ENCODE results near the gene TAF15. TPM values are rescaled to one million over a fixed set of nuclear protein-coding genes. Genes with fewer than 3 reads are reported as not detected.

TAF15 gene
- 100 to 1,000 TPM; 316 to 330 TPM for total RNA-seq

GRCh38 chr17:35808962-35809854 is at the start of gene TAF15:
TSS of gene TAF15 (plus strand) at chr17:35809484. CDS start at chr17:35809570, 86 bp downstream.
- peak within 1 kb of the TSS; percentile 97 for H3K27ac Mint-ChIP-seq
- peaks cover 57% of the 10 kb centered on the region for H3K4me1 Mint-ChIP-seq
- CTCF ChIA-PET = interaction anchor here (0.6 to 6.4 kb wide), 28 partner anchors 8 to 1206 kb away, joined by 3 to 123 read pairs (median 4); partner anchors contain the start of genes C17orf50, MMP28 and MRM1
- intact Hi-C loops (cut with DNase I, micrococcal nuclease) = loop anchor here (1.0 to 10.0 kb wide), 17 partner anchors 45 to 847 kb away; partner anchors contain the start of genes SLFN5 (in 2 of the 2), AP2B1 (in 1 of the 2), CCT6B (in 1 of the 2) and GGNBP2 (in 1 of the 2)
- peaks cover 34% of the 10 kb centered on the region for H3K36me3 Mint-ChIP-seq (ENCODE audit: low read depth)
- peak within 1 kb of the TSS; percentile 78 for H3K4me3 Mint-ChIP-seq
- no peaks in the 10 kb centered on the region for H3K9me3 Mint-ChIP-seq (ENCODE audit: low read depth)
- peak; percentile 88 for ATAC-seq
- peak; percentile 98 for DNase-seq
- POLR2A ChIA-PET = interaction anchor here (0.7 to 3.6 kb wide), 6 partner anchors 13 to 830 kb away, joined by 3 to 37 read pairs (median 3); partner anchors contain the start of gene MMP28
- H3K27me3 Mint-ChIP-seq = no peaks in the 10 kb centered on the region

GRCh38 chr17:35760587-35760986 is 48.7 kb upstream of the TAF15 start, which contains the start of gene C17orf50:
TSS of gene C17orf50 (plus strand) at chr17:35760887. CDS start at chr17:35760942, 55 bp downstream.
- POLR2A ChIA-PET = interaction anchor here (0.7 kb wide), 1 partner anchor 119 kb away, joined by 3 read pairs; no protein-coding TSS in a partner anchor

GRCh38 chr17:35761601-35762000 is 47.7 kb upstream of the TAF15 start:
- DNase-seq (no peak), ATAC-seq (no peak)
- peaks cover 9% of the 10 kb centered on the region for H3K4me1 Mint-ChIP-seq
- H3K9me3 Mint-ChIP-seq (ENCODE audit: low read depth) = no peaks in the 10 kb centered on the region
- no peak overlapping the region for H3K27ac Mint-ChIP-seq
- H3K36me3 Mint-ChIP-seq (ENCODE audit: low read depth) = no peaks in the 10 kb centered on the region
- intact Hi-C loops (cut with DNase I, micrococcal nuclease) = no loop called here
- POLR2A ChIA-PET = no interaction called here
- CTCF ChIA-PET = interaction anchor here (0.6 to 5.8 kb wide), 4 partner anchors 22 to 148 kb away, joined by 3 to 123 read pairs (median 5); partner anchors contain the start of gene TAF15
- no peaks in the 10 kb centered on the region for H3K27me3 Mint-ChIP-seq
- H3K4me3 Mint-ChIP-seq = no peak overlapping the region

More at GRCh38 chr17:35760587-35760986, 48.7 kb upstream of the TAF15 start, which contains the start of gene C17orf50:
- intact Hi-C loops (cut with DNase I, micrococcal nuclease) = no loop called here
- no peaks in the 10 kb centered on the region for H3K9me3 Mint-ChIP-seq (ENCODE audit: low read depth)
- no peaks in the 10 kb centered on the region for H3K27me3 Mint-ChIP-seq
- no peak for ATAC-seq
- CTCF ChIA-PET = interaction anchor here (0.6 to 5.8 kb wide), 5 partner anchors 13 to 162 kb away, joined by 3 to 123 read pairs (median 3); partner anchors contain the start of gene TAF15
- H3K36me3 Mint-ChIP-seq (ENCODE audit: low read depth) = no peaks in the 10 kb centered on the region
- peaks cover 9% of the 10 kb centered on the region for H3K4me1 Mint-ChIP-seq
- no peak within 1 kb of the TSS for H3K4me3 Mint-ChIP-seq
- DNase-seq = no peak
- H3K27ac Mint-ChIP-seq = no peak within 1 kb of the TSS

GRCh38 chr17:35763767-35764122 is 45.5 kb upstream of the TAF15 start:
- CTCF ChIA-PET = interaction anchor here (0.5 to 5.8 kb wide), 50 partner anchors 10 to 741 kb away, joined by 3 to 123 read pairs (median 4); partner anchors contain the start of genes MMP28, PEX12, RASL10B and SLFN11
- Mint-ChIP-seq H3K4me1 (peaks cover 9% of the 10 kb centered on the region), H3K27me3 (no peaks in the 10 kb centered on the region), H3K4me3 (peak overlapping the region; percentile 47), H3K36me3 (ENCODE audit: low read depth) (no peaks in the 10 kb centered on the region), H3K9me3 (ENCODE audit: low read depth) (no peaks in the 10 kb centered on the region), H3K27ac (no peak overlapping the region)
- no peak for ATAC-seq
- POLR2A ChIA-PET = interaction anchor here (0.8 to 3.1 kb wide), 4 partner anchors 31 to 84 kb away, joined by 3 to 37 read pairs (median 4); partner anchors contain the start of genes MMP28 and TAF15
- intact Hi-C loops (cut with DNase I, micrococcal nuclease) = loop anchor here (1.0 kb wide), 3 partner anchors 41 to 167 kb away; partner anchors contain the start of genes TAF15 (in 2 of the 2) and RDM1 (in 1 of the 2)
- no peak for DNase-seq

GRCh38 chr17:35764123-35764991 is 44.9 kb upstream of the TAF15 start:
- peak; percentile 93 for DNase-seq
- Mint-ChIP-seq H3K27ac (peak overlapping the region; percentile 70), H3K9me3 (ENCODE audit: low read depth) (no peaks in the 10 kb centered on the region), H3K4me3 (peak overlapping the region; percentile 80), H3K36me3 (ENCODE audit: low read depth) (no peaks in the 10 kb centered on the region), H3K27me3 (no peaks in the 10 kb centered on the region), H3K4me1 (peaks cover 9% of the 10 kb centered on the region)
- intact Hi-C loops (cut with DNase I, micrococcal nuclease) = loop anchor here (1.0 kb wide), 3 partner anchors 40 to 166 kb away; partner anchors contain the start of genes TAF15 (in 2 of the 2) and RDM1 (in 1 of the 2)
- ChIA-PET POLR2A (interaction anchor here (0.8 to 3.1 kb wide), 3 partner anchors 31 to 83 kb away, joined by 3 to 37 read pairs (median 3); partner anchors contain the start of genes MMP28 and TAF15), CTCF (interaction anchor here (0.6 to 5.8 kb wide), 53 partner anchors 9 to 741 kb away, joined by 3 to 123 read pairs (median 4); partner anchors contain the start of genes MMP28, PEX12, RASL10B and SLFN11)
- peak; percentile 95 for ATAC-seq

GRCh38 chr17:35765086-35765710 is 44.1 kb upstream of the TAF15 start:
- Mint-ChIP-seq H3K9me3 (ENCODE audit: low read depth) (no peaks in the 10 kb centered on the region), H3K27me3 (no peaks in the 10 kb centered on the region), H3K36me3 (ENCODE audit: low read depth) (no peaks in the 10 kb centered on the region), H3K4me3 (peak overlapping the region; percentile 80), H3K27ac (no peak overlapping the region), H3K4me1 (peaks cover 9% of the 10 kb centered on the region)
- ChIA-PET POLR2A (interaction anchor here (3.1 kb wide), 1 partner anchor 44 kb away, joined by 37 read pairs; the partner anchor contains the start of gene TAF15), CTCF (interaction anchor here (1.0 to 5.8 kb wide), 10 partner anchors 17 to 100 kb away, joined by 3 to 123 read pairs (median 6); partner anchors contain the start of genes MMP28, RASL10B and TAF15)
- DNase-seq (no peak), ATAC-seq (no peak)
- intact Hi-C loops (cut with DNase I, micrococcal nuclease) = no loop called here

- Mint-ChIP-seq H3K27me3 (no peaks in the 10 kb centered on the region), H3K27ac (no peak overlapping the region), H3K9me3 (ENCODE audit: low read depth) (no peaks in the 10 kb centered on the region), H3K4me3 (no peak overlapping the region), H3K36me3 (ENCODE audit: low read depth) (no peaks in the 10 kb centered on the region), H3K4me1 (peaks cover 9% of the 10 kb centered on the region)
- no peak for ATAC-seq
- no peak for DNase-seq
- POLR2A ChIA-PET = interaction anchor here (3.1 kb wide), 1 partner anchor 44 kb away, joined by 37 read pairs; the partner anchor contains the start of gene TAF15
- CTCF ChIA-PET = interaction anchor here (0.5 to 5.8 kb wide), 8 partner anchors 16 to 199 kb away, joined by 3 to 123 read pairs (median 10); partner anchors contain the start of genes MMP28 and TAF15
- intact Hi-C loops (cut with DNase I, micrococcal nuclease) = loop anchor here in 1 of 2 experiments (2.0 kb wide), 1 partner anchor 21 kb away; no protein-coding TSS in a partner anchor
Measured at GRCh38 chr17:35765756-35766488, 43.4 kb upstream of the TAF15 start.

- Mint-ChIP-seq H3K4me3 (no peak overlapping the region), H3K4me1 (peaks cover 9% of the 10 kb centered on the region), H3K27ac (no peak overlapping the region), H3K36me3 (ENCODE audit: low read depth) (no peaks in the 10 kb centered on the region), H3K9me3 (ENCODE audit: low read depth) (no peaks in the 10 kb centered on the region), H3K27me3 (no peaks in the 10 kb centered on the region)
- ATAC-seq (no peak), DNase-seq (no peak)
- intact Hi-C loops (cut with DNase I, micrococcal nuclease) = loop anchor here in 1 of 2 experiments (2.0 kb wide), 1 partner anchor 20 kb away; no protein-coding TSS in a partner anchor
- ChIA-PET POLR2A (no interaction called here), CTCF (interaction anchor here (0.5 to 1.6 kb wide), 10 partner anchors 10 to 199 kb away, joined by 3 to 5 read pairs (median 4); partner anchors contain the start of genes MMP28 and TAF15)
Measured at GRCh38 chr17:35766489-35766877, 42.8 kb upstream of the TAF15 start.

- intact Hi-C loops (cut with DNase I, micrococcal nuclease) = loop anchor here in 1 of 2 experiments (2.0 kb wide), 1 partner anchor 20 kb away; no protein-coding TSS in a partner anchor
- Mint-ChIP-seq H3K36me3 (ENCODE audit: low read depth) (no peaks in the 10 kb centered on the region), H3K4me1 (peaks cover 9% of the 10 kb centered on the region), H3K27me3 (no peaks in the 10 kb centered on the region), H3K9me3 (ENCODE audit: low read depth) (no peaks in the 10 kb centered on the region), H3K27ac (no peak overlapping the region), H3K4me3 (no peak overlapping the region)
- ATAC-seq (no peak), DNase-seq (peak; percentile 49)
- ChIA-PET POLR2A (no interaction called here), CTCF (interaction anchor here (0.6 to 1.6 kb wide), 11 partner anchors 8 to 424 kb away, joined by 3 to 5 read pairs (median 4); partner anchors contain the start of genes MMP28 and TAF15)
Measured at GRCh38 chr17:35766903-35767510, 42.3 kb upstream of the TAF15 start.
